HEK293 (cell line): ENCODE data around the gene SMIM31.

Experiments used
- CTCF ChIA-PET: fragments of 350-600 bp; formaldehyde crosslinking; extraction: SDS; loops from one replicate; lab custom pipeline; 2021; ENCODE audit warnings: antibody characterized with exemption; lab: Yijun Ruan, JAX
- POLR2A ChIA-PET: fragments of 300-600 bp; formaldehyde crosslinking; extraction: SDS; loops from one replicate; lab custom pipeline; 2020; ENCODE audit warnings: antibody characterized with exemption, inconsistent platforms; lab: Yijun Ruan, JAX
- H3K27ac ChIP-seq: fragments of 200-500 bp; sonication (Bioruptor generic); 2 replicates; pipeline ENCODE4 v1.5.1; 2014; ENCODE audit warnings: low read depth, low read length, control low read depth, inconsistent platforms; ENCODE audit errors: extremely low read depth
- H3K36me3 ChIP-seq, 2 experiments: fragments of 200-500 bp in 1 of 2; sonication (Bioruptor generic) in 1 of 2; 1 replicate in 1 of 2; 2 replicates in 1 of 2; pipeline ENCODE4 v1.5.1; 2014 to 2017; ENCODE audit warnings: inconsistent platforms in 2 of 2, low read length in 2 of 2; ENCODE audit not compliant: control insufficient read depth in 2 of 2, insufficient read depth in 1 of 2
- H3K4me1 ChIP-seq: fragments of 200-500 bp; sonication (Bioruptor generic); 2 replicates; pipeline ENCODE4 v1.5.1; 2014; ENCODE audit warnings: mild to moderate bottlenecking, low read length, inconsistent platforms; ENCODE audit not compliant: control insufficient read depth, insufficient read depth
- H3K4me3 ChIP-seq: 2 replicates; pipeline ENCODE4 v1.5.1; 2011; ENCODE audit warnings: low read depth, mild to moderate bottlenecking, control low read depth, low read length, moderate library complexity
- H3K9me3 ChIP-seq: fragments of 200-500 bp; sonication (Bioruptor generic); 2 replicates; pipeline ENCODE4 v1.5.1; 2014; ENCODE audit warnings: low read depth, low read length, inconsistent platforms; ENCODE audit not compliant: control insufficient read depth, insufficient read depth
- BCL11B ChIP-seq: fragments of 450-650 bp; formaldehyde crosslinking; IDR thresholded peaks from 2 replicates; pipeline ENCODE4 v1.5.1; 2016; ENCODE audit warnings: low read depth, missing biosample characterization, missing genetic modification characterization
- FEZF1 ChIP-seq: fragments of 450-650 bp; formaldehyde crosslinking; IDR thresholded peaks from 2 replicates; pipeline ENCODE4 v1.5.1; 2016; ENCODE audit warnings: missing biosample characterization, missing genetic modification characterization
- KLF10 ChIP-seq: fragments of 450-650 bp; IDR thresholded peaks from 2 replicates; pipeline ENCODE4 v1.5.1; 2018; ENCODE audit warnings: missing biosample characterization, mild to moderate bottlenecking, missing genetic modification characterization
- KLF7 ChIP-seq: fragments of 450-650 bp; formaldehyde crosslinking; IDR thresholded peaks from 2 replicates; pipeline ENCODE4 v1.5.1; 2016; ENCODE audit warnings: missing biosample characterization, missing genetic modification characterization, borderline replicate concordance
- PATZ1 ChIP-seq: fragments of 450-650 bp; formaldehyde crosslinking; IDR thresholded peaks from 2 replicates; pipeline ENCODE4 v1.5.1; 2016; ENCODE audit warnings: missing biosample characterization, missing genetic modification characterization
- REST ChIP-seq: fragments of 450-650 bp; formaldehyde crosslinking; IDR thresholded peaks from 2 replicates; pipeline ENCODE4 v1.5.1; 2016; ENCODE audit warnings: missing biosample characterization, missing genetic modification characterization
- SCRT1 ChIP-seq: fragments of 450-650 bp; formaldehyde crosslinking; IDR thresholded peaks from 2 replicates; pipeline ENCODE4 v1.5.1; 2016; ENCODE audit warnings: missing biosample characterization, missing genetic modification characterization, borderline replicate concordance
- ZNF138 ChIP-seq: fragments of 450-650 bp; formaldehyde crosslinking; IDR thresholded peaks from 2 replicates; pipeline ENCODE4 v1.5.1; 2016; ENCODE audit warnings: missing biosample characterization, missing genetic modification characterization, borderline replicate concordance
- ZNF157 ChIP-seq: fragments of 450-650 bp; formaldehyde crosslinking; IDR thresholded peaks from 2 replicates; pipeline ENCODE4 v1.5.1; 2016; ENCODE audit warnings: missing biosample characterization, missing genetic modification characterization
- ZNF16 ChIP-seq: fragments of 450-650 bp; formaldehyde crosslinking; IDR thresholded peaks from 2 replicates; pipeline ENCODE4 v1.5.1; 2016; ENCODE audit warnings: low read depth, missing biosample characterization, missing genetic modification characterization
- ZNF214 ChIP-seq: fragments of 450-650 bp; formaldehyde crosslinking; IDR thresholded peaks from 2 replicates; pipeline ENCODE4 v1.5.1; 2017; ENCODE audit warnings: missing biosample characterization, mild to moderate bottlenecking, missing genetic modification characterization, borderline replicate concordance
- ZNF23 ChIP-seq: fragments of 450-650 bp; formaldehyde crosslinking; IDR thresholded peaks from 2 replicates; pipeline ENCODE4 v1.5.1; 2016; ENCODE audit warnings: missing biosample characterization, missing genetic modification characterization, borderline replicate concordance
- ZNF335 ChIP-seq: fragments of 450-650 bp; formaldehyde crosslinking; conservative IDR thresholded peaks from 2 replicates; pipeline ENCODE4 v1.5.1; 2016; ENCODE audit warnings: missing biosample characterization, missing genetic modification characterization
- ZNF423 ChIP-seq: fragments of 450-650 bp; formaldehyde crosslinking; IDR thresholded peaks from 2 replicates; pipeline ENCODE4 v1.5.1; 2016; ENCODE audit warnings: missing biosample characterization, missing genetic modification characterization
- ZNF510 ChIP-seq: fragments of 450-650 bp; formaldehyde crosslinking; IDR thresholded peaks from 2 replicates; pipeline ENCODE4 v1.5.1; 2018; ENCODE audit warnings: mild to moderate bottlenecking, missing genetic modification characterization, missing biosample characterization; ENCODE audit not compliant: insufficient replicate concordance
- ZNF548 ChIP-seq: fragments of 450-650 bp; formaldehyde crosslinking; IDR thresholded peaks from 2 replicates; pipeline ENCODE4 v1.5.1; 2016; ENCODE audit warnings: missing biosample characterization, missing genetic modification characterization
- ZNF596 ChIP-seq: fragments of 450-650 bp; IDR thresholded peaks from 2 replicates; pipeline ENCODE4 v1.5.0; 2018; ENCODE audit warnings: missing biosample characterization, mild to moderate bottlenecking, missing genetic modification characterization, moderate library complexity
- ZNF654 ChIP-seq: fragments of 450-650 bp; formaldehyde crosslinking; IDR thresholded peaks from 2 replicates; pipeline ENCODE4 v1.5.1; 2016; ENCODE audit warnings: low read depth, missing biosample characterization, missing genetic modification characterization
- ZNF677 ChIP-seq: fragments of 450-650 bp; IDR thresholded peaks from 2 replicates; pipeline ENCODE4 v1.5.0; 2018; ENCODE audit warnings: missing biosample characterization, mild to moderate bottlenecking, missing genetic modification characterization, moderate library complexity
- ZNF830 ChIP-seq: fragments of 450-650 bp; IDR thresholded peaks from 2 replicates; pipeline ENCODE4 v1.5.0; 2018; ENCODE audit warnings: missing biosample characterization, missing genetic modification characterization, low read depth, mild to moderate bottlenecking, moderate library complexity
- TF ChIP-seq, protein P1 (sequence below): fragments of 450-650 bp; formaldehyde crosslinking; IDR thresholded peaks from 2 replicates; pipeline ENCODE4 v1.5.1; 2016; ENCODE audit warnings: missing biosample characterization, missing genetic modification characterization, low read depth
- TF ChIP-seq, protein P2 (sequence below): fragments of 450-650 bp; formaldehyde crosslinking; IDR thresholded peaks from 2 replicates; pipeline ENCODE4 v1.5.1; 2017; ENCODE audit warnings: missing biosample characterization, missing genetic modification characterization

Gene SMIM31

DNA sequence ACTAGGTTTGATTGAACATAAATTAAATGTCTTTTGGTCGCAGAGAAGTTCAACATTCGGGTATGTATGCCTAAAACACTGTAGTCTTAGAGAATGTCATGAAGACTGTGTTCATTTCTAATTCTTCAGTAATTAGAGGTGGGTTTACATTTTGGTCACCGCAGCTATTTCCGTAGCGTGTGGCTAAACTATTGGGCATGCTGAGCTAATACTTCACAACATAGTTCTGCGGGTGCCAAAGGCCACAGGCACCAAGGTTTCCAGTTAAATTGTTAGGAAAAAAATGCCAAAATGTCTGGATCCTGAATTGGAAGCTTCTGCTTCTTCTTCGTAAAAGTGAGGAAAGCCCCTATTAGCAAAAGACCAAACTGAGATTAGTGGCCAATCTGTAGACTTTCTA, 25.1 kb downstream of the SMIM31 start (continued):
- no peak for TF ChIP-seq REST (tag by site-specific recombination)
- no peak for TF ChIP-seq ZNF596
- TF ChIP-seq SCRT1 (tag by site-specific recombination), result no peak
- TF ChIP-seq PATZ1 (tag by site-specific recombination), result no peak
- TF ChIP-seq ZNF830 (tag by site-specific recombination), result no peak
- TF ChIP-seq, protein P1, sequence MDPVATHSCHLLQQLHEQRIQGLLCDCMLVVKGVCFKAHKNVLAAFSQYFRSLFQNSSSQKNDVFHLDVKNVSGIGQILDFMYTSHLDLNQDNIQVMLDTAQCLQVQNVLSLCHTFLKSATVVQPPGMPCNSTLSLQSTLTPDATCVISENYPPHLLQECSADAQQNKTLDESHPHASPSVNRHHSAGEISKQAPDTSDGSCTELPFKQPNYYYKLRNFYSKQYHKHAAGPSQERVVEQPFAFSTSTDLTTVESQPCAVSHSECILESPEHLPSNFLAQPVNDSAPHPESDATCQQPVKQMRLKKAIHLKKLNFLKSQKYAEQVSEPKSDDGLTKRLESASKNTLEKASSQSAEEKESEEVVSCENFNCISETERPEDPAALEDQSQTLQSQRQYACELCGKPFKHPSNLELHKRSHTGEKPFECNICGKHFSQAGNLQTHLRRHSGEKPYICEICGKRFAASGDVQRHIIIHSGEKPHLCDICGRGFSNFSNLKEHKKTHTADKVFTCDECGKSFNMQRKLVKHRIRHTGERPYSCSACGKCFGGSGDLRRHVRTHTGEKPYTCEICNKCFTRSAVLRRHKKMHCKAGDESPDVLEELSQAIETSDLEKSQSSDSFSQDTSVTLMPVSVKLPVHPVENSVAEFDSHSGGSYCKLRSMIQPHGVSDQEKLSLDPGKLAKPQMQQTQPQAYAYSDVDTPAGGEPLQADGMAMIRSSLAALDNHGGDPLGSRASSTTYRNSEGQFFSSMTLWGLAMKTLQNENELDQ (tag by site-specific recombination), result no peak
- TF ChIP-seq ZNF677, result no peak
- TF ChIP-seq ZNF157 (tag by site-specific recombination), result no peak
- no peak for TF ChIP-seq ZNF23 (tag by site-specific recombination)
- no peak for TF ChIP-seq ZNF138 (tag by site-specific recombination)
- TF ChIP-seq, protein P2, sequence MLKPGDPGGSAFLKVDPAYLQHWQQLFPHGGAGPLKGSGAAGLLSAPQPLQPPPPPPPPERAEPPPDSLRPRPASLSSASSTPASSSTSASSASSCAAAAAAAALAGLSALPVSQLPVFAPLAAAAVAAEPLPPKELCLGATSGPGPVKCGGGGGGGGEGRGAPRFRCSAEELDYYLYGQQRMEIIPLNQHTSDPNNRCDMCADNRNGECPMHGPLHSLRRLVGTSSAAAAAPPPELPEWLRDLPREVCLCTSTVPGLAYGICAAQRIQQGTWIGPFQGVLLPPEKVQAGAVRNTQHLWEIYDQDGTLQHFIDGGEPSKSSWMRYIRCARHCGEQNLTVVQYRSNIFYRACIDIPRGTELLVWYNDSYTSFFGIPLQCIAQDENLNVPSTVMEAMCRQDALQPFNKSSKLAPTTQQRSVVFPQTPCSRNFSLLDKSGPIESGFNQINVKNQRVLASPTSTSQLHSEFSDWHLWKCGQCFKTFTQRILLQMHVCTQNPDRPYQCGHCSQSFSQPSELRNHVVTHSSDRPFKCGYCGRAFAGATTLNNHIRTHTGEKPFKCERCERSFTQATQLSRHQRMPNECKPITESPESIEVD (tag by site-specific recombination), result no peak
- no peak for TF ChIP-seq ZNF548 (tag by site-specific recombination)
- no peak for TF ChIP-seq KLF10

- Histone ChIP-seq H3K4me1 (no peaks in the 10 kb centered on the region), H3K36me3 (no peaks in the 10 kb centered on the region)
- CTCF ChIA-PET, result interaction anchor here (0.6 to 4.1 kb wide), 10 partner anchors 11 to 415 kb away, joined by 3 to 15 read pairs (median 3); no protein-coding TSS in a partner anchor
Measured at GRCh38 chr4:164779811-164780216, 25.9 kb downstream of the SMIM31 start.

More at GRCh38 chr4:164779811-164780216, 25.9 kb downstream of the SMIM31 start:
- POLR2A ChIA-PET, result no interaction called here
- peak; percentile 77 for TF ChIP-seq ZNF335 (tag by site-specific recombination)
- no peak for TF ChIP-seq ZNF16 (tag by site-specific recombination)
- no peak for TF ChIP-seq ZNF510 (tag by site-specific recombination)
- no peak for TF ChIP-seq KLF7 (tag by site-specific recombination)
- no peak for TF ChIP-seq BCL11B (tag by site-specific recombination)
- no peak for TF ChIP-seq ZNF214 (tag by site-specific recombination)
- no peak for TF ChIP-seq ZNF423 (tag by site-specific recombination)
- TF ChIP-seq ZNF654, result peak; percentile 80
- TF ChIP-seq FEZF1, result no peak
- H3K9me3 ChIP-seq, result no peaks in the 10 kb centered on the region
- H3K4me3 ChIP-seq, result no peak overlapping the region
- no peak overlapping the region for H3K27ac ChIP-seq
